Motor neuron (in vitro differentiated cells): Measurements from ENCODE around the gene YPEL2. TPM values are rescaled to one million over a fixed set of nuclear protein-coding genes. Genes with fewer than 3 reads are reported as not detected.

Experiments used
- ATAC-seq, 8 experiments: fragments of 200-7000 bp; cut with Tn5 transposase; replicated peaks in 6 of 8; 2 replicates each; pipeline ENCODE4 v1.8.0; 2021; ENCODE audit warnings: mild to moderate bottlenecking in 8 of 8, moderate library complexity in 8 of 8
- H3K27ac ChIP-seq, 2 donors: fragments of 250-450 bp; sonication (Bioruptor Pico); 2 replicates each; pipeline ENCODE4 v1.9.0; 2021; ENCODE audit warnings: antibody characterized with exemption in 2 of 2, mild to moderate bottlenecking in 2 of 2, moderate library complexity in 1 of 2
- H3K4me1 ChIP-seq, 2 donors: fragments of 250-450 bp; sonication (Bioruptor Pico); replicated peaks in 1 of 2; 2 replicates each; pipeline ENCODE4 v1.6.1; 2021; ENCODE audit warnings: antibody characterized with exemption in 2 of 2, mild to moderate bottlenecking in 2 of 2, moderate library complexity in 1 of 2
- H3K4me3 ChIP-seq, 5 donors: fragments of 250-450 bp; sonication (Bioruptor Pico); 2 replicates each; pipeline ENCODE4 v1.9.0; 2021; ENCODE audit warnings: antibody characterized with exemption in 5 of 5, mild to moderate bottlenecking in 5 of 5, moderate library complexity in 4 of 5
- WGBS, 10 experiments: fragments of 450-650 bp; shearing (Covaris generic); methylation state at CpG; one replicate each; pipeline ENCODE4 v1.0.0; 2022; 5-methylcytosine and 5-hydroxymethylcytosine counted together
- in situ Hi-C, 9 experiments: fragments of 400-800 bp; cut with MboI; loops; one replicate each; pipeline ENCODE4 v1.15.0; 2021; ENCODE audit warnings: low sequenced_read_pairs in 9 of 9, low pct_unique_long_range_greater_than_20kb in 2 of 9; ENCODE audit not compliant: unreplicated experiment in 9 of 9
- total RNA-seq, 8 experiments: library from RNA; unstranded; fragments of 300-600 nt; gene quantifications; 2 replicates each; pipeline versions ENCODE4 v1.2.3 to v1.2.4, GENCODE V29; 2022

Gene YPEL2
- total RNA-seq, 8 experiments from 2014 or later: 2.6 to 14.0 (median 5.2) TPM

- peak overlapping the region in 1 of 2 donors; percentile 61 for H3K27ac ChIP-seq
- peak in 7 of 8 experiments; percentile 6 to 57 (median 46) for ATAC-seq
- 6 to 72% (median 22%) methylated on average over 1 to 8 of the region's 10 CpGs for WGBS, 10 experiments
- H3K4me1 ChIP-seq: peaks cover 39 to 58% of the 10 kb centered on the region in 2 donors
- no peak overlapping the region for H3K4me3 ChIP-seq
- in situ Hi-C loops: loop anchor here in 1 of 9 experiments (10.0 kb wide), 1 partner anchor 59 kb away; no protein-coding TSS in a partner anchor
These were observed 34.7 kb downstream of the YPEL2 start for GRCh38 chr17:59366040-59366757.

- peak in 7 of 8 experiments; percentile 4 to 68 (median 37) for ATAC-seq
- in situ Hi-C loops: loop anchor here in 1 of 9 experiments (10.0 kb wide), 1 partner anchor 58 kb away; no protein-coding TSS in a partner anchor
- H3K4me1 ChIP-seq: peaks cover 42 to 61% of the 10 kb centered on the region in 2 donors
- no peak overlapping the region for H3K4me3 ChIP-seq
- 0 to 80% (median 56%) methylated on average over 1 to 7 of the region's 8 CpGs; no CpG with 5 or more reads in 2 of the 10 experiments for WGBS, 10 experiments
- H3K27ac ChIP-seq: peak overlapping the region in 1 of 2 donors; percentile 61
These were observed 35.6 kb downstream of the YPEL2 start for GRCh38 chr17:59366773-59367656.

GRCh38 chr17:59367657-59368045 is 36.2 kb downstream of the YPEL2 start:
- H3K27ac ChIP-seq: no peak overlapping the region
- 80 to 86% methylated on average over 1 of the region's 1 CpG; no CpG with 5 or more reads in 8 of the 10 experiments for WGBS, 10 experiments
- in situ Hi-C loops: loop anchor here in 1 of 9 experiments (10.0 kb wide), 1 partner anchor 57 kb away; no protein-coding TSS in a partner anchor
- H3K4me3 ChIP-seq: no peak overlapping the region
- ATAC-seq: no peak
- H3K4me1 ChIP-seq: peaks cover 45 to 61% of the 10 kb centered on the region in 2 donors

GRCh38 chr17:59368218-59368857 is 36.9 kb downstream of the YPEL2 start:
- ATAC-seq: no peak
- peaks cover 52 to 66% of the 10 kb centered on the region in 2 donors for H3K4me1 ChIP-seq
- H3K27ac ChIP-seq: no peak overlapping the region
- 65 to 100% (median 89%) methylated on average over 2 to 7 of the region's 7 CpGs; no CpG with 5 or more reads in 2 of the 10 experiments for WGBS, 10 experiments
- in situ Hi-C loops: loop anchor here in 1 of 9 experiments (10.0 kb wide), 1 partner anchor 56 kb away; no protein-coding TSS in a partner anchor
- H3K4me3 ChIP-seq: no peak overlapping the region

GRCh38 chr17:59369031-59369975 is 37.8 kb downstream of the YPEL2 start:
- peaks cover 61 to 75% of the 10 kb centered on the region in 2 donors for H3K4me1 ChIP-seq
- no peak overlapping the region for H3K27ac ChIP-seq
- no peak for ATAC-seq
- H3K4me3 ChIP-seq: no peak overlapping the region
- WGBS, 10 experiments: 48 to 100% (median 65%) methylated on average over 1 to 7 of the region's 9 CpGs; no CpG with 5 or more reads in 2 of the 10 experiments
- in situ Hi-C loops: loop anchor here in 1 of 9 experiments (10.0 kb wide), 1 partner anchor 55 kb away; no protein-coding TSS in a partner anchor

GRCh38 chr17:59370593-59371299 is 39.3 kb downstream of the YPEL2 start:
- 57 to 100% (median 82%) methylated on average over 2 to 9 of the region's 10 CpGs; no CpG with 5 or more reads in 2 of the 10 experiments for WGBS, 10 experiments
- peak overlapping the region in 1 of 2 donors; percentile 27 for H3K27ac ChIP-seq

GRCh38 chr17:59371416-59372100 is 40.1 kb downstream of the YPEL2 start:
- in situ Hi-C loops: no loop called here
- Histone ChIP-seq H3K4me3 (no peak overlapping the region), H3K27ac (no peak overlapping the region), H3K4me1 (peaks cover 45 to 58% of the 10 kb centered on the region in 2 donors)
- 24 to 100% (median 63%) methylated on average over 1 to 5 of the region's 5 CpGs; no CpG with 5 or more reads in 3 of the 10 experiments for WGBS, 10 experiments
- peak in 2 of 8 experiments; percentile 5 to 18 for ATAC-seq

More at GRCh38 chr17:59370593-59371299, 39.3 kb downstream of the YPEL2 start:
- Histone ChIP-seq H3K4me3 (no peak overlapping the region), H3K4me1 (peaks cover 54 to 66% of the 10 kb centered on the region in 2 donors)
- no peak for ATAC-seq
- in situ Hi-C loops: no loop called here

- H3K27ac ChIP-seq: peak overlapping the region in 1 of 2 donors; percentile 60
- in situ Hi-C loops: no loop called here
- 0 to 42% (median 0%) methylated on average over 1 to 2 of the region's 2 CpGs; no CpG with 5 or more reads in 7 of the 10 experiments for WGBS, 10 experiments
- peaks cover 39 to 51% of the 10 kb centered on the region in 2 donors for H3K4me1 ChIP-seq
- no peak overlapping the region for H3K4me3 ChIP-seq
- ATAC-seq: peak; percentile 28 to 89 (median 62)
These were observed 40.8 kb downstream of the YPEL2 start for GRCh38 chr17:59372138-59372751.

- peak in 5 of 8 experiments; percentile 11 to 51 (median 29) for ATAC-seq
- Histone ChIP-seq H3K4me3 (no peak overlapping the region), H3K27ac (peak overlapping the region in 1 of 2 donors; percentile 36), H3K4me1 (peaks cover 38 to 49% of the 10 kb centered on the region in 2 donors)
- in situ Hi-C loops: no loop called here
- 20 to 100% (median 89%) methylated on average over 1 to 5 of the region's 5 CpGs for WGBS, 10 experiments
These were observed 42.5 kb downstream of the YPEL2 start for GRCh38 chr17:59373882-59374495.

- WGBS, 10 experiments: 80 to 100% (median 100%) methylated on average over 1 to 4 of the region's 4 CpGs; no CpG with 5 or more reads in 1 of the 10 experiments
- Histone ChIP-seq H3K4me3 (no peak overlapping the region), H3K4me1 (peaks cover 36 to 46% of the 10 kb centered on the region in 2 donors), H3K27ac (no peak overlapping the region)
- ATAC-seq: no peak
- in situ Hi-C loops: no loop called here
These were observed 43.2 kb downstream of the YPEL2 start for GRCh38 chr17:59374612-59375011.
